ENCODE results near the gene HBA2.

DNA sequence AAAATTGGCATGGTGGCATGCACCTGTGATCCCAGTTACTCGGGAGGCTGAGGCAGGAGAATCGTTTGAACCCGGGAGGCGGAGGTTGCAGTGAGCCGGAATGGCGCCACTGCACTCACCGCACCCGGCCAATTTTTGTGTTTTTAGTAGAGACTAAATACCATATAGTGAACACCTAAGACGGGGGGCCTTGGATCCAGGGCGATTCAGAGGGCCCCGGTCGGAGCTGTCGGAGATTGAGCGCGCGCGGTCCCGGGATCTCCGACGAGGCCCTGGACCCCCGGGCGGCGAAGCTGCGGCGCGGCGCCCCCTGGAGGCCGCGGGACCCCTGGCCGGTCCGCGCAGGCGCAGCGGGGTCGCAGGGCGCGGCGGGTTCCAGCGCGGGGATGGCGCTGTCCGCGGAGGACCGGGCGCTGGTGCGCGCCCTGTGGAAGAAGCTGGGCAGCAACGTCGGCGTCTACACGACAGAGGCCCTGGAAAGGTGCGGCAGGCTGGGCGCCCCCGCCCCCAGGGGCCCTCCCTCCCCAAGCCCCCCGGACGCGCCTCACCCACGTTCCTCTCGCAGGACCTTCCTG, 7.5 kb downstream of the HBA2 start, which contains the start of gene HBQ1:
- TF ChIP-seq, protein P1, sequence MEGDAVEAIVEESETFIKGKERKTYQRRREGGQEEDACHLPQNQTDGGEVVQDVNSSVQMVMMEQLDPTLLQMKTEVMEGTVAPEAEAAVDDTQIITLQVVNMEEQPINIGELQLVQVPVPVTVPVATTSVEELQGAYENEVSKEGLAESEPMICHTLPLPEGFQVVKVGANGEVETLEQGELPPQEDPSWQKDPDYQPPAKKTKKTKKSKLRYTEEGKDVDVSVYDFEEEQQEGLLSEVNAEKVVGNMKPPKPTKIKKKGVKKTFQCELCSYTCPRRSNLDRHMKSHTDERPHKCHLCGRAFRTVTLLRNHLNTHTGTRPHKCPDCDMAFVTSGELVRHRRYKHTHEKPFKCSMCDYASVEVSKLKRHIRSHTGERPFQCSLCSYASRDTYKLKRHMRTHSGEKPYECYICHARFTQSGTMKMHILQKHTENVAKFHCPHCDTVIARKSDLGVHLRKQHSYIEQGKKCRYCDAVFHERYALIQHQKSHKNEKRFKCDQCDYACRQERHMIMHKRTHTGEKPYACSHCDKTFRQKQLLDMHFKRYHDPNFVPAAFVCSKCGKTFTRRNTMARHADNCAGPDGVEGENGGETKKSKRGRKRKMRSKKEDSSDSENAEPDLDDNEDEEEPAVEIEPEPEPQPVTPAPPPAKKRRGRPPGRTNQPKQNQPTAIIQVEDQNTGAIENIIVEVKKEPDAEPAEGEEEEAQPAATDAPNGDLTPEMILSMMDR (IDR thresholded peaks at IDR 0.05), result peak in 2 of 6 experiments; percentile 36 to 50
- no peak for TF ChIP-seq POLR2A (IDR thresholded peaks at IDR 0.05)
